NT2/D1 (cell line): Measurements from ENCODE around the gene TEX22.

Source experiments
- YY1 ChIP-seq: IDR thresholded peaks from 2 replicates; pipeline ENCODE4 v1.6.1; 2011; ENCODE audit not compliant: insufficient read length, insufficient read depth
- ZNF274 ChIP-seq: IDR thresholded peaks from 2 replicates; pipeline ENCODE4 v1.6.1; 2011; ENCODE audit warnings: mild to moderate bottlenecking, low read depth, low read length

- TF ChIP-seq YY1 (no peak), ZNF274 (no peak)
Observed at GRCh38 chr14:105424861-105425260, 26.5 kb downstream of the TEX22 start.
